NCI-H1048 (cell line): ENCODE measurements around the gene ME3.
"Not testable (repeated sequence)": the region's sequence is repeated elsewhere in the genome, so short reads cannot be mapped to it uniquely, and the experiment has no call there.

Experiments
- DNase-seq: peaks from one replicate; lab custom pipeline; 2025; lab: John Stamatoyannopoulos, UW

Gene ME3

GRCh38 chr11:86558841-86559240 lies 113.6 kb downstream of the ME3 start:
- no peak for DNase-seq

GRCh38 chr11:86558207-86558606 lies 114.2 kb downstream of the ME3 start:
- DNase-seq = no peak

GRCh38 chr11:86555866-86556265 lies 116.5 kb downstream of the ME3 start:
- no peak for DNase-seq

- no peak for DNase-seq
Measured at GRCh38 chr11:86555401-86555800, 117.0 kb downstream of the ME3 start.

GRCh38 chr11:86553265-86553664 lies 119.2 kb downstream of the ME3 start:
- no peak for DNase-seq

- DNase-seq = no peak
Measured at GRCh38 chr11:86551288-86552092, 120.9 kb downstream of the ME3 start.

- DNase-seq = no peak
Measured at GRCh38 chr11:86550757-86551156, 121.7 kb downstream of the ME3 start.

GRCh38 chr11:86548271-86548917 lies 124.0 kb downstream of the ME3 start:
- no peak for DNase-seq

GRCh38 chr11:86547727-86548126 lies 124.7 kb downstream of the ME3 start:
- no peak for DNase-seq

- not testable (repeated sequence) for DNase-seq
Measured at GRCh38 chr11:86541299-86541698, 131.1 kb downstream of the ME3 start.

- no peak for DNase-seq
Measured at GRCh38 chr11:86538223-86538548, 134.2 kb downstream of the ME3 start.

GRCh38 chr11:86537541-86538222 lies 134.7 kb downstream of the ME3 start:
- no peak for DNase-seq

GRCh38 chr11:86535773-86536172 lies 136.6 kb downstream of the ME3 start:
- DNase-seq = no peak

GRCh38 chr11:86524620-86525352 lies 147.6 kb downstream of the ME3 start:
- DNase-seq = no peak

- no peak for DNase-seq
Measured at GRCh38 chr11:86523738-86524619, 148.4 kb downstream of the ME3 start.

GRCh38 chr11:86522512-86522911 lies 149.9 kb downstream of the ME3 start:
- not testable (repeated sequence) for DNase-seq

- DNase-seq = no peak
Measured at GRCh38 chr11:86519064-86519911, 153.1 kb downstream of the ME3 start.

GRCh38 chr11:86518211-86518610 lies 154.2 kb downstream of the ME3 start:
- no peak for DNase-seq

GRCh38 chr11:86517557-86517956 lies 154.9 kb downstream of the ME3 start:
- DNase-seq = no peak

GRCh38 chr11:86515297-86516094 lies 156.9 kb downstream of the ME3 start:
- DNase-seq = no peak
